Ishikawa (cell line): ENCODE data around the gene TBC1D9.

Experiments
- CEBPB ChIP-seq: IDR thresholded peaks from 2 replicates; pipeline ENCODE4 v1.6.1; 2012
- CREB1 ChIP-seq: IDR thresholded peaks from 2 replicates; pipeline ENCODE4 v1.6.1; 2012; ENCODE audit warnings: low read depth
- EGR1 ChIP-seq: IDR thresholded peaks from 2 replicates; pipeline ENCODE4 v1.6.1; 2012
- EP300 ChIP-seq: IDR thresholded peaks from 2 replicates; pipeline ENCODE4 v1.6.1; 2012; ENCODE audit warnings: borderline replicate concordance
- FOXM1 ChIP-seq: IDR thresholded peaks from 2 replicates; pipeline ENCODE4 v1.6.1; 2012; ENCODE audit warnings: low read depth, borderline replicate concordance
- NFIC ChIP-seq: IDR thresholded peaks from 2 replicates; pipeline ENCODE4 v1.6.1; 2012
- RAD21 ChIP-seq: IDR thresholded peaks from 2 replicates; pipeline ENCODE4 v1.6.1; 2012; ENCODE audit warnings: low read depth
- TAF1 ChIP-seq: IDR thresholded peaks from 2 replicates; pipeline ENCODE4 v1.6.1; 2012; ENCODE audit warnings: low read depth, mild to moderate bottlenecking
- TCF12 ChIP-seq: IDR thresholded peaks from 2 replicates; pipeline ENCODE4 v1.6.1; 2012; ENCODE audit warnings: low read depth
- TEAD4 ChIP-seq: IDR thresholded peaks from 2 replicates; pipeline ENCODE4 v1.6.1; 2012
- USF1 ChIP-seq: IDR thresholded peaks from 2 replicates; pipeline ENCODE4 v1.6.1; 2012
- YY1 ChIP-seq: IDR thresholded peaks from 2 replicates; pipeline ENCODE4 v1.6.1; 2012; ENCODE audit warnings: low read depth
- ZBTB7A ChIP-seq: IDR thresholded peaks from 2 replicates; pipeline ENCODE4 v1.6.1; 2012; ENCODE audit warnings: low read depth
- TF ChIP-seq, protein P1 (sequence below): IDR thresholded peaks from 2 replicates; pipeline ENCODE4 v1.6.1; 2012; ENCODE audit warnings: low read depth, mild to moderate bottlenecking
- TF ChIP-seq, protein P2 (sequence below): IDR thresholded peaks from 2 replicates; pipeline ENCODE4 v1.6.1; 2012

TBC1D9 gene

DNA sequence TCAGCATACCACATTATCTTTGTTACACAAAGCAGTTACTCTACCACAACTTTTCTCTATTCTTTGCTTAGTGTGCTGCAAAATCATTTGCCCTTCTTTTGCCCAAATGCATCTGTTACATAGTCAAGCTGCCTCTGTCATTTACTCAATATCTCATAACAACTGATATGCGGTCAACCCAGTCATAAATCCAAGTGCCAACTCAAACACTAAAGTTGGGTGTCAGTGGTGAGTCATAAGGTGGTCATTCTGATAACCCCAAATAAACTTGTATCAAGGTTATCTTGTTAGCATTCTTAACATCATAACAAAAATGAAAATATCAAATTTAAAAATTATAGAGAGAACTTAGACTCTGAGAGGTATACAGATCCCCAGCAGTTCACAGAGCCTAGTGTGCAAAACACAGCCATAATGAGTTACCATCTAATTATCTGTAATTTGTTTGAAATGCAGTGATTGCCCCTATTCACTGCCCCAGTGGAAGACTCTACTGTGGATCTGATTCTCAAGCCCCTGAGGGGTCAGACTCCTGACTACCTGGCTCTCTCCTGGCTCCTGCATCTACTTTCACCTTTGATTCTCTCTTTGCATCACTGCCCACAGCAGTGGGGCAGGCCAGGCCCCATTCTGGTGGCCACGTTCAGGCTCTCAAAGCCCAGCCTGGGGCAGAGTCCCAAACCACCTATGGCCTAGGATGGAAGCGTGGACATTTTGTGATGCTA, 29.2 kb downstream of the TBC1D9 start:
- TF ChIP-seq CREB1 (no peak), FOXM1 (no peak), TEAD4 (no peak), RAD21 (no peak), CEBPB (no peak)
- TF ChIP-seq, protein P1, sequence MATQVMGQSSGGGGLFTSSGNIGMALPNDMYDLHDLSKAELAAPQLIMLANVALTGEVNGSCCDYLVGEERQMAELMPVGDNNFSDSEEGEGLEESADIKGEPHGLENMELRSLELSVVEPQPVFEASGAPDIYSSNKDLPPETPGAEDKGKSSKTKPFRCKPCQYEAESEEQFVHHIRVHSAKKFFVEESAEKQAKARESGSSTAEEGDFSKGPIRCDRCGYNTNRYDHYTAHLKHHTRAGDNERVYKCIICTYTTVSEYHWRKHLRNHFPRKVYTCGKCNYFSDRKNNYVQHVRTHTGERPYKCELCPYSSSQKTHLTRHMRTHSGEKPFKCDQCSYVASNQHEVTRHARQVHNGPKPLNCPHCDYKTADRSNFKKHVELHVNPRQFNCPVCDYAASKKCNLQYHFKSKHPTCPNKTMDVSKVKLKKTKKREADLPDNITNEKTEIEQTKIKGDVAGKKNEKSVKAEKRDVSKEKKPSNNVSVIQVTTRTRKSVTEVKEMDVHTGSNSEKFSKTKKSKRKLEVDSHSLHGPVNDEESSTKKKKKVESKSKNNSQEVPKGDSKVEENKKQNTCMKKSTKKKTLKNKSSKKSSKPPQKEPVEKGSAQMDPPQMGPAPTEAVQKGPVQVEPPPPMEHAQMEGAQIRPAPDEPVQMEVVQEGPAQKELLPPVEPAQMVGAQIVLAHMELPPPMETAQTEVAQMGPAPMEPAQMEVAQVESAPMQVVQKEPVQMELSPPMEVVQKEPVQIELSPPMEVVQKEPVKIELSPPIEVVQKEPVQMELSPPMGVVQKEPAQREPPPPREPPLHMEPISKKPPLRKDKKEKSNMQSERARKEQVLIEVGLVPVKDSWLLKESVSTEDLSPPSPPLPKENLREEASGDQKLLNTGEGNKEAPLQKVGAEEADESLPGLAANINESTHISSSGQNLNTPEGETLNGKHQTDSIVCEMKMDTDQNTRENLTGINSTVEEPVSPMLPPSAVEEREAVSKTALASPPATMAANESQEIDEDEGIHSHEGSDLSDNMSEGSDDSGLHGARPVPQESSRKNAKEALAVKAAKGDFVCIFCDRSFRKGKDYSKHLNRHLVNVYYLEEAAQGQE = no peak

DNA sequence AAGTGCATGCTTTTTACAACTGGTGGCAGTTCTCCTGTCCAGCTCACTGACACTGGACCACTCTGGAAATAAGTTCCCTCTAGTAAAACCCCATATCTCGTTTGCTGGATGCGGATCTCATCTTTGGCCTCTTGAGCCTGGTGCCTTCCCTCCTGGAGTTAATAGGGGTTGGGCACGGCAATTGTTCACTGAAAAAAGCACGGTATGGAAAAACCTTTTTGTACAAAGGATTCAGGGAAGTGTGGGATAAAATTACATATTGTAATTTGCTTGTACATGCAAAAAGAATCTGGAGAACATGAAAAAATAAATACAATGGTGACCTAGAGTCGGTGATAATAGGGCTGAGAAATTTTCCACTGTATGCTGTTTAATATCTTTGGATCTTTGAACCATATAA, 30.6 kb downstream of the TBC1D9 start:
- TF ChIP-seq, protein P1 = no peak
- TF ChIP-seq TAF1 (no peak), CREB1 (no peak), CEBPB (no peak), EP300 (no peak), FOXM1 (no peak), ZBTB7A (no peak), RAD21 (no peak), YY1 (no peak), TEAD4 (no peak), TCF12 (no peak), USF1 (no peak), EGR1 (no peak), NFIC (no peak)
- TF ChIP-seq, protein P2, sequence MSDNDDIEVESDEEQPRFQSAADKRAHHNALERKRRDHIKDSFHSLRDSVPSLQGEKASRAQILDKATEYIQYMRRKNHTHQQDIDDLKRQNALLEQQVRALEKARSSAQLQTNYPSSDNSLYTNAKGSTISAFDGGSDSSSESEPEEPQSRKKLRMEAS = no peak

- no peak for TF ChIP-seq FOXM1
- TF ChIP-seq RAD21 = no peak
- no peak for TF ChIP-seq TEAD4
- TF ChIP-seq TCF12 = no peak
- TF ChIP-seq TAF1 = no peak
- no peak for TF ChIP-seq ZBTB7A
- no peak for TF ChIP-seq CEBPB
- TF ChIP-seq NFIC = no peak
- TF ChIP-seq YY1 = no peak
- TF ChIP-seq, protein P1 = no peak
- TF ChIP-seq, protein P2 = no peak
Measured at GRCh38 chr4:140724760-140725159, 31.4 kb downstream of the TBC1D9 start.

- TF ChIP-seq TAF1 (no peak), ZBTB7A (no peak), NFIC (no peak), YY1 (no peak), CREB1 (no peak), RAD21 (no peak), EP300 (no peak), TCF12 (no peak), TEAD4 (no peak), FOXM1 (no peak), USF1 (no peak)
- TF ChIP-seq, protein P2 = no peak
- TF ChIP-seq, protein P1 = no peak
Measured at GRCh38 chr4:140720387-140721304, 35.5 kb downstream of the TBC1D9 start.
